Activated B cell treated with CpG ODN at 0.5 μM for 24 hours (primary cell): ENCODE data around the gene PPP2R3A. TPM values are rescaled to one million over a fixed set of nuclear protein-coding genes. Genes with fewer than 3 reads are reported as not detected.

Source experiments
- ATAC-seq: fragments of 200-7000 bp; cut with Tn5 transposase; one replicate; pipeline ENCODE4 v1.10.0; 2021; ENCODE audit warnings: low read depth, mild to moderate bottlenecking, moderate library complexity
- CTCF ChIA-PET: fragments of 350-600 bp; sonication (Branson Sonifier 250); formaldehyde crosslinking; loops from one replicate; lab custom pipeline; 2021; ENCODE audit warnings: antibody characterized with exemption; lab: Charles Lee
- POLR2A ChIA-PET: fragments of 350-600 bp; sonication (Branson Sonifier 250); formaldehyde crosslinking; loops from one replicate; lab custom pipeline; 2021; ENCODE audit warnings: antibody characterized with exemption; lab: Charles Lee
- DNase-seq: peaks from one replicate; pipeline ENCODE4 v3.0.0; 2022
- H3K27ac Mint-ChIP-seq: one replicate; pipeline ENCODE4 v1.8.0; 2020; ENCODE audit warnings: mixed read lengths
- H3K27me3 Mint-ChIP-seq: one replicate; pipeline ENCODE4 v1.8.0; 2021; ENCODE audit warnings: mixed read lengths
- H3K36me3 Mint-ChIP-seq: one replicate; pipeline ENCODE4 v1.8.0; 2021; ENCODE audit warnings: low read depth, mixed read lengths
- H3K4me1 Mint-ChIP-seq: one replicate; pipeline ENCODE4 v1.8.0; 2021; ENCODE audit warnings: mixed read lengths
- H3K4me3 Mint-ChIP-seq: one replicate; pipeline ENCODE4 v1.8.0; 2020; ENCODE audit warnings: mild to moderate bottlenecking, mixed read lengths
- H3K9me3 Mint-ChIP-seq: one replicate; pipeline ENCODE4 v1.8.0; 2020; ENCODE audit warnings: mixed read lengths
- intact Hi-C: fragments of 100-400 bp; cut with micrococcal nuclease; formaldehyde crosslinking; loops from one replicate; pipeline ENCODE4 v1.15.1; 2024
- total RNA-seq: library from RNA; stranded (reverse); gene quantifications from 2 replicates; pipeline ENCODE4 v1.2.3, GENCODE V29; 2022
- TF ChIP-seq, protein P1 (sequence below): fragments of 200-600 bp; IDR thresholded peaks from one replicate; pipeline ENCODE4 v1.8.0; 2022; ENCODE audit warnings: antibody characterized with exemption, mild to moderate bottlenecking

PPP2R3A gene
- total RNA-seq, 1 donor from 2014 or later, result 0.11 TPM

DNA sequence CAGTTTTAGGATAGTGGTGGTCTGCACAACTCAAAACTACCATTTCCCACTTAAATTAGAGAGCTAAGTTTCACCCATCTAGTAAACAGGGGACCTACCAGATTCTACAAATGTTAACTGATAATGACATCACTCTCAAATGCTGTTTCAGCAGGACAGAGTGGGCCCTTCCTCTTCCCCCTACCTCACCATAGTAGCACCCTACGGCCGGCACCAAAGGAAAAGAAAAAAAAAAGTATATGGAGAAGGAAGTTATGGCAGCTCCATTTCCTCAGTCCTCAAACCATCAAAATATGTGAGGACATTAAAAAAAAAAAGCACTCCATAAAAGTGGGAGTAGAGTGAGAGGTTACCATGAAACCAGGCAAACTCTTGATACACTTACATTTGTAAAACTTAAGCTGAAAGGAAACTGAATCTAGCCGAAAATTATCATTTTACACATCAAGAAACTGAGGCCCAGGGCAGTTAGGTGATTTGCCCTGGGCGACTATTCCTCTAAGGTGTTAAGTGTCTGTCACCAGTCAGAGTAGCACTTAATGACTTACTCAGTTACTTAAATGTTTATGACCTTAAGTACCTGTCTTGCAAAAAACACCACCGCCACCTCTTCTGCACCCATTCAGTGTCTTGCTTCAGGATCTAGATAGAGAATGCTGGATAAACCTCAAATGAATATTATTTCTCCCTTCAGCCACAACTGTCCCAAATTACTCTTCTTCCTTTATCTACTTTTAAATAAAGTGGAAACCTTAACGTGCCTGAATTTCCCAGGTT lies 227.9 kb downstream of the PPP2R3A start:
- H3K27ac Mint-ChIP-seq, result peak overlapping the region; percentile 94
- ChIA-PET CTCF (interaction anchor here (1.1 to 1.7 kb wide), 3 partner anchors 116 to 820 kb away, joined by 3 to 6 read pairs (median 6); partner anchors contain the start of gene STAG1), POLR2A (interaction anchor here (0.6 to 5.4 kb wide), 5 partner anchors 9 to 667 kb away, joined by 4 to 135 read pairs (median 56); partner anchors contain the start of genes NCK1 and STAG1)
- peaks cover 50% of the 10 kb centered on the region for H3K36me3 Mint-ChIP-seq
- H3K4me1 Mint-ChIP-seq, result peaks cover 77% of the 10 kb centered on the region
- H3K4me3 Mint-ChIP-seq, result peak overlapping the region; percentile 99
- H3K9me3 Mint-ChIP-seq, result no peaks in the 10 kb centered on the region
- intact Hi-C loops, result loop anchor here (1.0 to 5.0 kb wide), 4 partner anchors 7 to 1979 kb away; partner anchors contain the start of gene DBR1
- no peaks in the 10 kb centered on the region for H3K27me3 Mint-ChIP-seq
- TF ChIP-seq, protein P1, sequence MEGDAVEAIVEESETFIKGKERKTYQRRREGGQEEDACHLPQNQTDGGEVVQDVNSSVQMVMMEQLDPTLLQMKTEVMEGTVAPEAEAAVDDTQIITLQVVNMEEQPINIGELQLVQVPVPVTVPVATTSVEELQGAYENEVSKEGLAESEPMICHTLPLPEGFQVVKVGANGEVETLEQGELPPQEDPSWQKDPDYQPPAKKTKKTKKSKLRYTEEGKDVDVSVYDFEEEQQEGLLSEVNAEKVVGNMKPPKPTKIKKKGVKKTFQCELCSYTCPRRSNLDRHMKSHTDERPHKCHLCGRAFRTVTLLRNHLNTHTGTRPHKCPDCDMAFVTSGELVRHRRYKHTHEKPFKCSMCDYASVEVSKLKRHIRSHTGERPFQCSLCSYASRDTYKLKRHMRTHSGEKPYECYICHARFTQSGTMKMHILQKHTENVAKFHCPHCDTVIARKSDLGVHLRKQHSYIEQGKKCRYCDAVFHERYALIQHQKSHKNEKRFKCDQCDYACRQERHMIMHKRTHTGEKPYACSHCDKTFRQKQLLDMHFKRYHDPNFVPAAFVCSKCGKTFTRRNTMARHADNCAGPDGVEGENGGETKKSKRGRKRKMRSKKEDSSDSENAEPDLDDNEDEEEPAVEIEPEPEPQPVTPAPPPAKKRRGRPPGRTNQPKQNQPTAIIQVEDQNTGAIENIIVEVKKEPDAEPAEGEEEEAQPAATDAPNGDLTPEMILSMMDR, result no peak
- DNase-seq (no peak), ATAC-seq (no peak)

DNA sequence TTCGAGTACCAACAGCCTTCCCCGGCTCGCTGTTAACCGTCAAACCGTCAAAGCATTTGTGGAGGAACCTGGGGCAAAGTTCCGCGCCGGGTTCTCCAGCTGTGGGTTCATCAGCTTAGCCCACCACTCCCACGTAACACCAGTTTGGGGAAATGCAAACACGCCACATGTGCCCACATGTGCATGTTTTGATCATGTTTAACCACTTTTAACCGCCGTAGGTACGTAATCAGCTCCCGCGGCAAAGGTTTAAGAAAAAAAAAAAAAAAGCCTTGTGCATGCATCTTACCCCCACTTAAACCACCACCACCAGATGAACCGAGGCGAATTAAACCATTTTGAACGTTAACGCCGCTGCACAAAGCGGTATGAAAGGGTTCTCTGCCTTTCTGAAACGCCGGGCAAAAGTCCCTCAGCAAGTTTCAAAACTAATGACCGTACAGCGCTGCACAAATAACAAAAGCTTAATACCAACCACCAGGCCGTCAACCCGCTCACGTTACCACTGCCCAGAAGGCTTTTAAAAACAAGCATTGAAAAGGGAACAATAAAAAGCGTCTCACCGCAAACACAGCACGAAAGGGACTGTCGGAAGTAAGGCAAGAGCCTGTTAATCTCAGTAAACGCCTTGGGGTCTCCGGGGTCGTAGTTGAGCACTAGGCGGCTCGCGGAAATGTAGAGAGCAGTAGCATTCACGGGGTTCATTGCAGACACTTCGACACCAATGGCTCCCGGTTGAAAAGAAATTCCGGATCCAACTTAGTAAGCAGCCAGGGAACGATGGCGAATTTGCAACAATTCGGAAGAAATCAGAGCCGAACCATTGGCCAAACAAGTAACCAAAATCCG lies 229.1 kb downstream of the PPP2R3A start:
- H3K9me3 Mint-ChIP-seq, result no peaks in the 10 kb centered on the region
- peaks cover 47% of the 10 kb centered on the region for H3K36me3 Mint-ChIP-seq
- CTCF ChIA-PET, result interaction anchor here (0.7 to 1.7 kb wide), 3 partner anchors 116 to 558 kb away, joined by 3 to 6 read pairs (median 4); partner anchors contain the start of gene STAG1
- ATAC-seq, result no peak
- peaks cover 66% of the 10 kb centered on the region for H3K4me1 Mint-ChIP-seq
- TF ChIP-seq, protein P1, result no peak
- H3K27ac Mint-ChIP-seq, result peak overlapping the region; percentile 94
- intact Hi-C loops, result loop anchor here (1.0 to 5.0 kb wide), 5 partner anchors 8 to 1978 kb away; partner anchors contain the start of gene DBR1
- H3K27me3 Mint-ChIP-seq, result no peaks in the 10 kb centered on the region
- POLR2A ChIA-PET, result interaction anchor here (0.6 to 5.4 kb wide), 13 partner anchors 9 to 1900 kb away, joined by 3 to 135 read pairs (median 7); partner anchors contain the start of genes NCK1, PCCB and STAG1
- H3K4me3 Mint-ChIP-seq, result peak overlapping the region; percentile 99
- peak; percentile 34 for DNase-seq

DNA sequence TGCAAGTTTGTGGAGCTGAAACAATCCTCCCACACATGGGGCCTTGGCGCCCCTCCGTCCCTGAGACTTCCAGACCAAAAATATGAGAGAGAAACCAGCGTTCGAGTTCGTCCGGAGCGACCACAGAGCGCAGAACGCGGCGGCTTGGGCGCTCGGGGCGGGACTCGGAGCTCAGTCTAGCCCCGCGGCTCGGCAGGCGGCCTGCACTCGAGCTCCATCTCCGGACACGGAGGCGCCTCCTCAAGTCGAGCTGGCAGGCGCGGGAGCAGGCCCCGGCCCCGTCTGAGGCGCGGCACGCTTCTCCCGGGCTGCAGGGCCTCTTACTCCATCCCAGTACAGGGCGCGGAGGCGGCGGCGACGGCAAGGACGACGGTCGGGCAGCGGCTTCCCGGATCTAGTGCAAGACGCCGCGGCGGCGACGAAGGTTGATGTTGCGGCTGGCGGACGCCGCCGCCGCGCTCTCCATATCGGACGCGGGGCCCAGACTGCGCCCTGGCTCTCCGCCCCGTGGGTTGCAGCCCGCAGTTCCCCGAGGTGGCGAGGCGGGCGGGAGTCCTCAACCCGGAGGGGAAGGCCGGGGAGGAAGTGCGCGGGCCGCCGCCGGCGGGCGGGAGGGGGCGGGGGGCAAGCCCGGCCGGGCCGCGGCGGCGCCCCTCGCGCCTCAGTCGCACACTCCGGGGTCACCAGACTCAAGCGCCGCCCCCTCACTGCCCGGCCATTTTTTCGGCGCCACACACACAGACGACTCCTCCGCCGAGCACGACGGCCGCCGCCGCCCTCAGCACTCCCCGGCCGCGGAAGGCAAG lies 229.9 kb downstream of the PPP2R3A start:
- H3K9me3 Mint-ChIP-seq, result no peaks in the 10 kb centered on the region
- peaks cover 58% of the 10 kb centered on the region for H3K4me1 Mint-ChIP-seq
- H3K36me3 Mint-ChIP-seq, result peaks cover 45% of the 10 kb centered on the region
- peak; percentile 52 for ATAC-seq
- intact Hi-C loops, result loop anchor here (1.0 to 5.0 kb wide), 9 partner anchors 17 to 1991 kb away; partner anchors contain the start of genes ARMC8, CEP63, NCK1 and PCCB
- H3K27me3 Mint-ChIP-seq, result no peaks in the 10 kb centered on the region
- peak; percentile 85 for DNase-seq
- ChIA-PET CTCF (interaction anchor here (0.9 to 1.8 kb wide), 5 partner anchors 117 to 818 kb away, joined by 3 to 17 read pairs (median 3); partner anchors contain the start of gene STAG1), POLR2A (interaction anchor here (0.7 to 5.4 kb wide), 12 partner anchors 8 to 1979 kb away, joined by 3 to 135 read pairs (median 6); partner anchors contain the start of genes NCK1, PCCB and STAG1)
- H3K4me3 Mint-ChIP-seq, result peak overlapping the region; percentile 99
- peak overlapping the region; percentile 94 for H3K27ac Mint-ChIP-seq
- TF ChIP-seq, protein P1, result no peak

DNA sequence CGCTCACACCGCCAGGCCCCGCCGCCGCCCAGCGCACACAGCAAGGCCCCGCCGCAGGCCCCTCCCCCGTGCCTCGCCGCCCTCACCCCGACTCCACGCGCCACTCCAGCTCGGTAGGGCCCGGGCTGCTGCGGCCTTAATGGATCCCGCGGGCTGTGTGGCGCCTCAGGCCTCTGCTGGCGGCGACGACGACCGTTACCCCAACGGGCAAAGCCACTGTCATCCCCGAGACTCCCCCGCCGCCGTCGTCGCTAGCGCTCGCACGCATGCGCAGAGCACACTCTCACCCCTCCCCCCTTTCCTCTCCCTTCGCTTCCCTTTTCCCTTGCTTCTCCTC lies 230.5 kb downstream of the PPP2R3A start, which contains the start of gene MSL2:
TSS of gene MSL2 (minus strand) at position 272 of the 337 bp plus-strand sequence. CDS start 1,222 bp downstream, outside the sequence.
- ATAC-seq (peak; percentile 39), DNase-seq (no peak)
- intact Hi-C loops, result loop anchor here (1.0 to 5.0 kb wide), 8 partner anchors 43 to 1991 kb away; partner anchors contain the start of genes ARMC8, CEP63, NCK1 and PCCB
- Mint-ChIP-seq H3K27me3 (no peaks in the 10 kb centered on the region), H3K36me3 (peaks cover 42% of the 10 kb centered on the region), H3K9me3 (no peaks in the 10 kb centered on the region), H3K4me1 (peaks cover 52% of the 10 kb centered on the region), H3K4me3 (peak within 1 kb of the TSS; percentile 99), H3K27ac (peak within 1 kb of the TSS; percentile 94)
- POLR2A ChIA-PET, result interaction anchor here (0.6 to 5.4 kb wide), 20 partner anchors 11 to 1978 kb away, joined by 3 to 135 read pairs (median 5); partner anchors contain the start of genes NCK1, PCCB and STAG1
- TF ChIP-seq, protein P1, result no peak
- CTCF ChIA-PET, result interaction anchor here (0.6 to 1.8 kb wide), 4 partner anchors 117 to 818 kb away, joined by 3 to 17 read pairs (median 4); partner anchors contain the start of gene STAG1
